Ramos (cell line): ENCODE data around the gene ZNF444.
"Not testable (repeated sequence)": the region's sequence is repeated elsewhere in the genome, so short reads cannot be mapped to it uniquely, and the experiment has no call there.

Experiments
- in situ Hi-C: fragments of 300-500 bp; cut with MboI; formaldehyde crosslinking; loops from one replicate; pipeline ENCODE4 v1.14.3; 2022; ENCODE audit warnings: low sequenced_read_pairs; ENCODE audit not compliant: unreplicated experiment

ZNF444 gene

GRCh38 chr19:56140583-56141416 lies at the start of gene ZNF444:
ZNF444 (plus strand) TSS chr19:56141287; CDS start chr19:56146912, 5,625 bp downstream.
- in situ Hi-C loops = no loop called here

DNA sequence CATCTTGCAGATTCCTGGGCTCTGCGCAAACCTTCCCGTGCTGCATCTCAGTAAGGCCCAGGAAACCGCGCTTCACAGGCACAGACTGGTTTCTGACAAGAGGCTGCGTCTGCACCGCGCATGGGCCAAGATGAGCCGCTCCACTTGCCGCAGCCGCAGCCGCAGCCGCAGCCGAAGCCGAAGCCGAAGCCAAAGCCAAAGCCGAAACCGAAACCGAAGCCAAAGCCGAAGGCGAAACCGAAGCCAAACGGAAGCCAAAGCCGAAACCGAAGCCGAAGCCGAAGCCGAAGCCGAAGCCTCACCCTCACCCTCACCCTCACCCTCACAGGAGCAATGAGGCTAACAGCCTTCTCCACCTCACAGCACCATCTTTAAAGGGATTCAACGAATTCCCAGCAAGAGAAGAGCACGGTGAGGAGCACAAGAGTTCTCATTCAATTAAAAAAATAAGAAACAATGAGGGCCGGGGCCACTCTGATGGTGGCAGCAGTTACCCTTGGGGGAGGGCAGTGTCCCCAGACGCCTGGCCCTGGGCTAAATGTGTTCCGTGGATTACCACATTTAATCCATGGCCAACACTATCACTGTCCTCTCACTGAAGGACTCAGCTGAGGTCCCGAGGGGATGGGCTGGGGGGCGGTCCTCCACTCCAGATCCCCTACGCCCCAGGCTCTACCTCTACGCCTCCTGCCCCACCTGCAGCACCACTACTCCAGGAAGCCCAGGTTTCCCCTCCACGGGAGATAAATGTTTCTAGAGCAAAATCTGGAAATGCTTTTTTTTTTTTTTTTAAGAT lies 49.1 kb upstream of the ZNF444 start:
- in situ Hi-C loops = loop anchor here (25.0 kb wide), 1 partner anchor 220 kb away; the partner anchor contains the start of gene ZSCAN5A

GRCh38 chr19:56092685-56093631 lies 48.1 kb upstream of the ZNF444 start:
- in situ Hi-C loops = loop anchor here (25.0 kb wide), 1 partner anchor 219 kb away; the partner anchor contains the start of gene ZSCAN5A

- in situ Hi-C loops = loop anchor here (25.0 kb wide), 1 partner anchor 218 kb away; the partner anchor contains the start of gene ZSCAN5A
Measured at GRCh38 chr19:56094449-56094848, 46.6 kb upstream of the ZNF444 start.

- in situ Hi-C loops = loop anchor here (25.0 kb wide), 1 partner anchor 216 kb away; the partner anchor contains the start of gene ZSCAN5A
Measured at GRCh38 chr19:56096665-56097064, 44.4 kb upstream of the ZNF444 start.

GRCh38 chr19:56097306-56097705 lies 43.8 kb upstream of the ZNF444 start:
- in situ Hi-C loops = loop anchor here (25.0 kb wide), 1 partner anchor 215 kb away; the partner anchor contains the start of gene ZSCAN5A

DNA sequence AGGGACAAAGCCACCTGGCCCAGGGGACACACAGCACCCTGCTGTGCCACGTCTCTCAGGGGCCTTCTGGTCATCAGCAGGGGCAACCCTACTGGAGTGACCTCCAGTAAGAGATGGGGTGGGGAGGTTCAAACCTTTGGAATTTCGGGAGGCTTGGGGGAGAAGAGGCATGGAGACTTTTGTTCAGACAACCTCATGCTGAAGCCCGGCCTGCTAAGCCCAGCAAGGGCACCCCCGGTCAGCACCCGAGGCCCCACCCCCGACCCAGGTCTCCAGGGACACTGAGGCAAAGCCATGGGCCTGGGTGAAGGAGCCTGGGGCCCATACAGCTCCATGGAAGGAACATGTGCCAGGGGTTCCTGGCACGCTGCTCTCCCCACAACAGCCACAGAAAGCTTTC lies 43.3 kb upstream of the ZNF444 start:
- in situ Hi-C loops = loop anchor here (25.0 kb wide), 1 partner anchor 215 kb away; the partner anchor contains the start of gene ZSCAN5A

DNA sequence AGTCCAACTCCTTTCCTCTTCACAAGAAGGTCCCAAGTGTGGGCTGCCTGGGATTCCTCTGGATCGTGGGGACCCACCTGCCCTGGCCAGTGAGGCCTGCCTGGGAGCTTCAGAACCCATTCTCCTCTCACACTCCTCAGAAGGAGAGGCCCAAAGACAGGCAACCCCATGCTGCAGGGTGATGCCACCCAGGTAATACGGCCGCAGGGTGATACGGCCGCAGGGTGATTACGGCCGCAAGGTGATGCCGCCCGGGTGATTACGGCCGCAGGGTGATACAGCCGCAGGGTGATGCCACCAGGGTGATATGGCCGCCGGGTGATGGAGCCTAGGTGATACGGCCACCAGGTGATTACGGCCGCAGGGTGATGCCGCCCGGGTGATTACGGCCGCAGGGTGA lies 42.9 kb upstream of the ZNF444 start:
- in situ Hi-C loops = loop anchor here (25.0 kb wide), 1 partner anchor 214 kb away; the partner anchor contains the start of gene ZSCAN5A

DNA sequence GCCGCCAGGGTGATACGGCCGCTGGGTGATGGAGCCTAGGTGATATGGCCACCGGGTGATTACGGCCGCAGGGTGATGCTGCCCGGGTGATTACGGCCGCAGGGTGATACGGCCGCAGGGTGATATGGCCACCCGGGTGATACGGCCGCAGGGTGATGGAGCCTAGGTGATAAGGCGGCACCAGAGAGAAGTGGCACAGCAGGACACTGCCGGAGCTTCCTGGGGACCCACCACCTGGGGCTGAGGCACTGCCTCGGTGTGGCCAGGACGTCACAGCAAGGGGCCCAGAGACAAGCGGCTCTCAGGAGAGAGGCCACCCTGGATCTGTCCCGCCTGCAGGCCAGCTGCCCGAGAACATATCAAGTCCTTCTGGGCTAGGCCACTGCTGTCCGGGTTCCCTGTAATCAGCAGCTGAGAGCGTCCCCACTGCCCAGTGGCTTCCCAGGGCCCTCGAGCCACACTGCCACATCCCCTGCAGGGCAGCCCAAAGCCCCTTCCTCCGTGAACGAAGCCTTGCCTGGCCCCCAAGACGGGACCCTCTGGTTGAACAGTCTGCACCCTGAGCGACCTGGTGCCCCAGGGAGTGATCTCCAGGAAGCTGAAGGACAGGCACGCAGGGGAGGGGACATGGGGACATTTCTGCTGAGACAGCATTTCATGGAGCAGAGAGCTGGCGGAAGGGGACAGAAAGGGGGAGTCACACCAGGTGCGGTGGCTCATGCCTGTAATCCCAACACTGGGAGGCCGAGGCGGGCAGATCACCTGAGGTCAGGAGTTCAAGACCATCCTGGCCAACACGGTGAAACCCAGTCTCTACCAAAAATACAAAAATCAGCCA lies 42.1 kb upstream of the ZNF444 start:
- in situ Hi-C loops = loop anchor here (25.0 kb wide), 1 partner anchor 213 kb away; the partner anchor contains the start of gene ZSCAN5A

- in situ Hi-C loops = loop anchor here (25.0 kb wide), 1 partner anchor 212 kb away; the partner anchor contains the start of gene ZSCAN5A
Measured at GRCh38 chr19:56099638-56100539, 41.2 kb upstream of the ZNF444 start.

GRCh38 chr19:56101095-56101494 lies 40.0 kb upstream of the ZNF444 start:
- in situ Hi-C loops = no loop called here

DNA sequence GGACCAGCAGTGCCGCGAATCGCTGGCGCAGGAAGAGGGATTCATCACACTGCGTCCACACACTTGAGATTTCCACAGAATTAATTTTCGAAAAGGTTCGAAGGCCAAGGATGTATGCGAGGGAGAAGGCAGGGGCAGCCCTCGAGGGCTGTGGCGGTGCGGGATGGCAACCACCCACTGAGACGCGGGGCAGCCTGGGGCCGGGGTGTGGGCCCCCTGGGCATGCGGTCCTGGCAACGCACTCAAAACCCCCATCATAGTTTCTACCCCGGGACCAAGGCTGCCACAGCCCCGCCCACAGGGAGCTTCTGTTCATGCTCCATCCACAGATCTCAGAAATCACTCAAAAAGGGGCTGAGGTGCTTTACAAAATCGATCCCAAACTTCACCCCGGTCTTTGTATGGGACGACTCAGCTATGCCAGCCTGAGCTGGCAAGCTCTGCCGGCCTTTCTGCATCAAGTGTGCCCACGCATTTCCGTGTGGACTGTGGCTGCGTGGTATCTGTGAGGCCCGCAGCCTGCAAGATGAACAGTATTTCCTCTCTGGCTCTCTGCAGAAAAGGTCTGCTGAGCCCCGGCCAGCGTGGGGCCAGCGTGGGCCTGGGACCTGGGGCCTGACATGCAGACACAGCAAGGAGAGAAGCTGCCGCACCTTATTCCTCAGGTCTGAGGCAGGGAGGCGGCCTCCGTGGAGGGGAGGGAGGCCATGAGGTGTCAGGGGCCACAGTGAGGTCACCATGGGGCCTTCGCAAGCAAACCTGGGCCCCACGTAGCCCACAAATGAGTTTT lies 39.1 kb upstream of the ZNF444 start:
- in situ Hi-C loops = no loop called here

DNA sequence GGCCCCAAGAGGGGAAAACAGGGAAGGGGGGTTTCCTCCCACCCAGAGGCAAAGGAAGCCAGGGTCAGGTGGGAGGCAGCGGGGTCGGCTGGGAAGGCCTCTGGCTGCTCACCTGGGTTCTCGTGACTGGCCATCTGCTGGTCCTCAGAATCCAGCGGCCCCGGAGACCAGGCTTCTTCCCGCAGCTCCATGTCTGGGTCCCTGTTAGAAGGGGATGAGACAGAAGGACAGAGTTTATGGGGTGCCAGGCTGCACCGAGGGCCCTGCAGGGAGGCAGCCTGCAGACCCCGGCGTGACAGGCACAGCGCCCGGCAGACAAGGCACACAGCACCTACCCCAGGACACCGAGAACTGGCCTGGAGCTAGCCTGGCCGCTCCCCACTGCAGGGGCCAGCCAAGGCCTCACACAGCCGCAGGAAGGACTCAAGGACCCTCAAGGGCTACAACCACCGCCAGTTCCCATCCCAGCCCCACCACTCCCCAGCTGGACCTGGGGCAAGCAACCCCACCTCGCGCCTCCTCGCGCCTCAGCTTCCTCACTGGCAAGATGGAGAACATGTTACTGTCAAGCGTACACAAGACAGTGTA lies 38.0 kb upstream of the ZNF444 start:
- in situ Hi-C loops = no loop called here

- in situ Hi-C loops = no loop called here
Measured at GRCh38 chr19:56104423-56104822, 36.7 kb upstream of the ZNF444 start.

DNA sequence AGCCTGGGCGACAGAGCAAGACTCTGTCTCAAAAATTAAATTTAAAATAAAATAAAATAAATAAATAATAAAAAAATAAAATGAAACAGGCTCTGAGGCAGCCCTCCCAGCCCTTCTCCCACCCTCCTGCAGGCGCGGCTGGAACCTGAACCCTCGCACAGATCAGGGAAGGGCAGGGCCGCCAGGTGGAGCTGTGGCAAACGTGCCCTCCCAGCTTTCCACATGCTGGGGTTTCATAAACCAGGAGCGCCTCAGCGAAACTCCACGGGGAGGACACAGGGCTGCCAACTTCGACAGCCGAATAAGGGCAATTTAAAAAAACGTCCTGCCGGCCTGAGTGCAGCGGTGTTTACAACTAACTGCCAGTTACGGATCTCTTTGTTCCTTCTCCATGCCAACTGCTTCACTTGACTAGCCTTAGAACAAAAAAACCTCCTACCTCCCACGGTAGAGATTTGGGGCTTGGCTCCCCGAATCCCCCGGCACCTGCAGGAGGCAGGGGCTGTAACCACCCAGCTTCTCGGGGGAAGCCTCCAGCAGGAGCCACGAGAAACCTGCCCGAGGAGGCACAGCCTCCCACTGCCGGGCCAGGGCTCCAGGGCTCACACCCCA lies 35.9 kb upstream of the ZNF444 start:
- in situ Hi-C loops = no loop called here

- in situ Hi-C loops = not testable (repeated sequence)
Measured at GRCh38 chr19:56105831-56106396, 35.2 kb upstream of the ZNF444 start.
